ENCODE data around the gene STN1.

Gene STN1

DNA sequence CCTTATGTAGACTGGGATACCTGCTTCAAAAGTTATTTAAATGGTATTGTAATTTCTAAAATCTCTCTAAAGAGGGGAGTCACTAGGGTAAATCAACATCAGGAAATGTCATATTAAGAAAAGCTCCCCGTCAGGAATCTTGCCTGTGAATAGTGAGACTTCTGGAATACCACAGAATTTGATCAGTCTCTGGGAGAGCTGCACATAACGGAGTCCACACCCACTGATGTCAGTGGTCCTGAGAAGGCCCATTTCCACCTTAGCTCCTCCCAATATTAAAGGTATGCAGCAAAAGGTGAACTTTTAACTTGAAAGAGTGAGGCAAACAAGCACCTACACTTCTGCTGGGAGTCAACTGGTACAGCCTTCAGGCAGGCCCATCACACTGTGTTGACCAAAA, 27.3 kb downstream of the STN1 start:
- no peak for DNase-seq

- DNase-seq = peak; percentile 79
Observed at GRCh38 chr10:103890194-103890658, 27.8 kb downstream of the STN1 start.

GRCh38 chr10:103889121-103889720, 28.8 kb downstream of the STN1 start:
- DNase-seq = no peak

DNA sequence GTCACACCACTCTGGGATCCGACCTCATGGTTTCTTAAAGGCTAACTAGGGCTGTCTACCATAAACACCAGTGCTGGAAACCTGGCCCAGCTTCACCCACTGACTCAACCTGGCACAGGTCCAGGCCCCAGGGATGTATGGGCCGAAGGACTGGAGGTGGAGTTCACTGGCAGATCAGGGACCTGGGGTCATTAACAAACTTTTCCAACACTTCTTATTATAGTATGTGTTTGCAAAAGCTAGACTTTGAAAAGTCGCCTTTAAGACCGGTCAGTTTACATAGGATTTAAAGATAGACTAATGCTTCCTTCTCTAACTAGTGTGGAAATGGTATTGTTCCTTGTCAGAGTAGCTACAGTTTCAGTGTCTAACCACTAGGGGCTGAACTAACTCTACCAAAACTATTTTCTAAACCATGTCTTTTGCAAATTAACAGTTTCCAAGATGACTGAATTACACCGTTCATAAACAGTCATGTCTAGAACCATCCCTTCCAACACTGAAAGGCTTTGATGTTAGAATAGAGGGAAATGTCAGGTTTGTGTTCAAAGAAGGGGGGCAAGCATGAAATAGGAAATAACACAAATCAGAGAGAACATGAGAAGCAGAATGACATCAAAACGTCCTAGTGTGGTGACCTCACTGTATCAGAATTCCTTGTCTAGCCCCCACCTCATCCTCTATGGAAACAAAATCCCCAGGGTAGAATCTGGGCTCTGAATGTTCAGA, 29.7 kb downstream of the STN1 start:
- peak; percentile 73 for DNase-seq

DNA sequence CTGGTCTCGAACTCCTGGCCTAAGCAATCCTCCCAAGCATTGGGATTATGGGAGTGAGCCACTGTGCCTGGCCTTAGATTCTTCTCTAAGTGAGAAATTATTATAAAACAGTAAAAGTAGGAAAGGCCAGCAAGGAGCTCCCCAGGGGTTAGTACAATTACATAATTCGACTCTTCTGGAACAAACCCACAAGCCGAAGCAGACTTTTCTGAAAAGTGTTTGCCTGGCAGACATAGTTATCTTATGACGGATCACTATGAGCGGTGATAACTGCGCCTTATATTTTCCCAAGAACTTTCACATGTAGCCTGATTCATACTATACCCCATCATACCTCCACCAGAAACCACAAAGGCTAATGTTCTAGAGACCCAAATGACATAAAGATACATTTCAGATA, 32.4 kb downstream of the STN1 start:
- no peak for DNase-seq

DNA sequence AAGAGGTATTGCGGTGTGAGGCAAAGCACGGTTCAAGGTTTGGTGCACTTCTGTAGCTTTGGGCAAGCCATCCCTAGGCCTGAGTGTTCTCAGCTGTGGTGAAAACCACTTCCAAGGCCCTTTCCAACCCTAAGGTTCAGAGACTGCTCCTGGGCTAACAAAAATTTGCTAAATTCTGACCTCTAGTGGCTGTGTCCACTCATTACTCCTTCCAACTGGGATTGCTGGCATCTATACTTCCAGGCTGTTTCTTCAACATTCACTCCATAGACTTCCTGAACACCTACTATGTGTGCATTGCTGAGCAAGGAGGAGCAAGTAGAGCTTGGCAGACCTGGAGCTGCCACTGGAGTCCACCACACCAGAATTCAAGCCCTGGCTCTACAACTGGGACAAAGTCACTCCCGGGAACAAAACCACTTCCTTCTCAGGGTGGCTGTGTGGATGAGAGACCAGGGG, 33.3 kb downstream of the STN1 start:
- DNase-seq = peak; percentile 29

- DNase-seq = no peak
Observed at GRCh38 chr10:103882285-103883007, 35.5 kb downstream of the STN1 start.

DNA sequence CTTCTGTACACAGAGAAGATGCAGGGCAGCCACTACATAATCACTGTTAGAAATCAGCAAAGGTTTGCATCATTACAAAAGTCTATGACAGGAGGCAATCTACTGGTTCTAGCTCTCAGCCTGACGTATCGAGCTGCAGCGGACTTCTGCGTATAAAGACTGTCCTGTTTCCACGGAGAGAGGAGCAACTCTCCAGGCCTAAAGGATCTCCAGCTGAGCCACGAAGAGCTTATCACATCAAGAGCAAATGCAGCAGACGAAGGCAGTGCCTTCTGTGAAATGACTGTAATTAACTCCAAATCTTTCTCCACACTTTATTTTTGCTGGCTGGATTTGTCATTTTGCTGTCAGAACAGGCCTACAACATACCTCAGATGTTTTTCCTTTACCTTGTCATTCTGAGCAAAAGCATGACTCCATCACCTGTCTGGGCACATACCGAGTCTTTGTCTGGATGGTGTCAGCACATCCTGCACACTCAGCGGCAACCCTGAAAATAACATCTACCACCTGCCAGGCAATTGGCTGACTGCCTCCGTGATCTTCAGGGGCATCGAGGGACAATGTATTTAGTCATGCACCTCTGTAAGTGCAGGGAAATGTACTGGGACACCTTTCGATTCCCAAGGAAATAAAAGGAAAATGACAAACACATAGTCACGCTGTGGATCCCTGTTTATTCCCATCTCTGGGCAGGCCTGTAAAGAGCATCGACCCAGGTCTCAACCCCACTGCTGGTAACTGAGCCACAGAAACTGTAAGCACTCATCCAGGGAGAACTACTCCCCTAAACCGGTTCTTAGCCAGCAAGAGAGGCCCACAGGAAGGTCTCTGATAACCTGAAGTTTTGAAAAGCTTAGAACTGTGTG, 36.3 kb downstream of the STN1 start:
- DNase-seq = no peak

- no peak for DNase-seq
Observed at GRCh38 chr10:103879831-103880230, 38.2 kb downstream of the STN1 start.

GRCh38 chr10:103879409-103879808, 38.6 kb downstream of the STN1 start:
- DNase-seq = no peak

DNA sequence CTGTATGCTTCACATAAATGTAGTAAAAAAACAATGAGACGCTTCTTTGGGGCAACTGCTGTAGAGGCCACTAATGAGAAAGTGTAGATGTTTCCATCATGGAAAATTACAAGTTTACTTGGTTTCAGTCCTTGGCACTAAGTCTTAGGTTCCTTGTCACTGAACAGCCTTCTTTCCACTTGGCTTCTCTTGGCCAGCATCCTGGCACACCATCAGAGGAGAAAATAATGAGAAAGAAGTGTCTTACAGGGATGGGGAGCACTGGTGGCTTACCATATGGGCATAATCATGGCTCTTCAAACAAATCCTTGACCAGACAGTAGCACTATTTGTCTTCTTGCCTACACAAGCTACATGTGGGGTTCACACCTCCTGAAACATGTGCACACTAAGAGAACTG, 40.1 kb downstream of the STN1 start:
- DNase-seq = no peak

DNA sequence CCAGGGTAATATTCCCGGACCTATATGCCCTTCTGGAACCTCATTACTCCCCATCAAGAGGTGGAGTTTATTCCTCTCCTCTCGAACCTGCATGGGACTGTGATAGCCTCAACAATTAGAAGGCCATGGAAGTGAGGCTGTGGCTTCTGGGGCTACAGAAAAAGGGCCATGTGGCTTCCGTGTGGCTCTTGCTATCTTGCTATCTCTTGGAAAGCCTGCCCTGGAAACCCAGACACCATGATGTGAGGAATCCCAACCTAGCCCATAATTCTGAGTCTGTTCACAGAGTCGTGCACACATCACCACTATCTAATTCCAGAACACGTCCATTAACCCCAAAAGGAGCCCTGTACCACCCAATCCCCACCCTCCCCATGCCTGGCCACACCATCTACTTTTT, 41.8 kb downstream of the STN1 start:
- DNase-seq = no peak

DNA sequence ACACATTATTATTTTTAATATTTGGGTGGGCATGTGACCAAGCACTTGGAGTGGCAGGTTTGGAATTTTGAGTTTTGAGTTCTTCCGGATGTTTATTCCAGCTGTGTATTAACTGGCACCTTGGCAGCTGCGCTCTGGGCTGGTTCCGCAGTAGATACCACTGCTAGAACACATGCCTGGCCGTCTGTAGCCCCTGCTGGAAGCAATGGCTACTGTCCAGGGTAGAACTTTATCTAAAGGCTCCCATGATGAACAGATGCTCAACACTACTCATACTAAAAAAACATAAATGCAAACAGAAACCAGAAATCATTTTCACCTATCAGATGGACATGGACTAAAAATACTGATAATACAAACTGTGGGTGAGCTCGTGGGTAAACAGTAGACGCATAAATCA, 43.3 kb downstream of the STN1 start:
- DNase-seq = no peak

GRCh38 chr10:103872137-103872931, 45.6 kb downstream of the STN1 start:
- no peak for DNase-seq

DNA sequence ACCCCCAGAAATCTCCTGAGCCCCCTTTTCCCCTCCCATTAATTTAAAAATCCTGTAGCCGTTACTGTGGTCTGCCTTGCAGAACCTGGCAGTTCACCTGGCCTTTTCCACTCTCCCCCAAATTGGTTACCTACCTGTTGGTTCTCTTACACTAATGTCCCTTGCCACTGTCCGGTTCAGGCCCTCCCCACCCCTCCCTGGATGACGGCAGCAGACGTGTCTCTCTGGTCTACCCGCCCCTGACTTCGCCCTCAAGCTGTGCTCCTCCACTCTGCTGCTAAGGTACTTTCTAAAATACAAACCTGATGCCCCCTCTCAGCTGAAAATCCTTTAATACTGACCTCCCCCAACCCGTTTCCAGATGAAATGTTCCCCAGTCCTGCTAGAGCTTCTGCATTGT, 47.0 kb downstream of the STN1 start:
- no peak for DNase-seq

- no peak for DNase-seq
Observed at GRCh38 chr10:103870516-103870915, 47.5 kb downstream of the STN1 start.

- DNase-seq = no peak
Observed at GRCh38 chr10:103869336-103869735, 48.6 kb downstream of the STN1 start.

GRCh38 chr10:103868200-103868599, 49.8 kb downstream of the STN1 start:
- DNase-seq = no peak

DNA sequence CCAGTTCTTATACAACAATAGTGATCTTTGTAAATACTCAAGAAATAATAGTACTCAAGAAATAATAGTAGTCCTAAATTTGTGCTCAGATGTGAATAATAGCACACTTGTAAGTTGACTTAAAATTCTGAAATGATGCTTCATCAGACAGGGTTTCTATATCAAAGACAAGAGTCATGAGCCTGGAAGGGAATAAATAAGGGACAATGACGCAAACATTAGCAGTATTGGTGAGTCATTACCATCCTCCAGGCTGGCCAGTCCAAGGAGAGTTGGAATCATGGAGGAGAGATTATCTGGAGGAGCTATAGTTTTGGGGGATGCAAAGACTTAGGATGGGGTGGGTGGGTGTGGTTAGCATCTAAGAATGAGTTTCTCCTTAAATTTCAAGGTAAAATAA, 56.5 kb downstream of the STN1 start:
- no peak for DNase-seq

DNA sequence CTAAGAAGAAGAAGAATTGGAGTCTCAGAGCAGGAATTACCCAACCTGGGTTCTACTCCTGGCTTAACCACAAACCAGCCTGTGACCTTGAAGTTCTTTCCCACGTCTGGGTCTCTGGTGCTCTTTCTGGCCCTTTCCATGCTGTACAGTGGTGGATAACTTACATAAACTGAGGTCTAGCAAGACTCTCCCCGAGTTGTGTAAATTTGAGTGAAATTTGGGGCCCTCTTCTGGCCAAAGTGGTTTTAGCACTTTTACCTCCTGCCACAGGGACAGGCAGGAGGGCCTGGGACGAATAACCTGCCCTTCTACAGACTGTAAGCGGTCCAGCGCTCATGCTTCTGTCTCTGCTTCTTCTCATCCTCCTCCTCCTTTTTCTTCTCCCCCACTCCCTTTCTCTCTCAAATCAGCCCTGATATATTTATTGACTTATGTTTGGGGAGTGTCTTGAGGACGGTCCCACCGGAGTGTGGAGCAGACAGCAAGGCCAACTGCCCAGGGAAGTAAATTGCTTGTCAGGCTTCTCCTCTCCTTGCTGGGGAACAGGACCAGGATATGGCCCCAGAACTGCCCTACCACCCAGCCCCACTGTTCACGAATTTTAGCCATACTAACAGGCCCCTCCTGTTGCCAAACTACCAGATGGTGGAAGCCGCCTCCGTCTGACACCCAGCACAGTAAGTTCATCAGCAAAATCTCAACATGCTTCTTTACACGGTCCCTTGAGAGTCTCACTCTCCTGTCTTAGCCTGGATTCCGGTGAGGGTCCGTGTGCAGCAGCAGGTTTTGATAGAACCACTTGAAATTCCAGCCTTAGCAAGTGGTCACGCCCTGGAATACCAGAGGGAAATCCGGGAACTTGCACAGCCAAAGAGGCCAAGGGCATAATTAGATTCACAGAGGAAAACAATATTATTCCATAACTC, 58.6 kb downstream of the STN1 start:
- DNase-seq = peak; percentile 50

DNA sequence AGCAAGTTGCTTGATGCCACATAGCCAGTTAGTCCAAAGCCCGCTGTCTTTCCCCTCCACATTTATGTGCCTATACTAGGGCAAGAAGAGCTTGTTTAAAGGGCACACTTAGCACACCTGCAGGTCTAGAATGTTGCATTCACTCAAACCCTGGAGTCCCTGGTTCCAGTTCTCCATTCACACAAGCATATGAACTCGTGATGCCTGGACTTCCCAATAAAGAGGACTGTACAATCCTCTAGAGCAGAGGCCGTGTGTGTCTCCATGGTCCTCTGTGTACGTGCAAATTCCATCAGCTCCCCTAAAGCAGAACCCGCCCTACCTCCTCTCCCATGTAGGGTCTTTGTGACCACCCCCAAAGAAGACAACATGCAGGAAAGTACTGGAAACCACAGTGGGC, 59.6 kb downstream of the STN1 start:
- no peak for DNase-seq
